Measurements from ENCODE around the gene WHRN.
A peak's percentile ranks its signal among the peaks of the same experiment; 100 is the strongest.

The WHRN gene

GRCh38 chr9:114448706-114449105 lies 56.6 kb downstream of the WHRN start:
- DNase-seq (ENCODE audit: low spot score) = no peak

GRCh38 chr9:114446672-114447450 lies 58.4 kb downstream of the WHRN start:
- no peak for DNase-seq (ENCODE audit: low spot score)

- no peak for DNase-seq (ENCODE audit: low spot score)
Measured at GRCh38 chr9:114446036-114446435, 59.2 kb downstream of the WHRN start.

GRCh38 chr9:114445616-114446015 lies 59.7 kb downstream of the WHRN start:
- no peak for DNase-seq (ENCODE audit: low spot score)

- no peak for DNase-seq (ENCODE audit: low spot score)
Measured at GRCh38 chr9:114442022-114442421, 63.3 kb downstream of the WHRN start.

- no peak for DNase-seq (ENCODE audit: low spot score)
Measured at GRCh38 chr9:114437401-114437893, 67.8 kb downstream of the WHRN start.

- DNase-seq (ENCODE audit: low spot score) = peak; percentile 72
Measured at GRCh38 chr9:114434878-114435311, 70.4 kb downstream of the WHRN start.

- no peak for DNase-seq (ENCODE audit: low spot score)
Measured at GRCh38 chr9:114433720-114434255, 71.5 kb downstream of the WHRN start.

- DNase-seq (ENCODE audit: low spot score) = peak; percentile 83
Measured at GRCh38 chr9:114433086-114433485, 72.2 kb downstream of the WHRN start.

GRCh38 chr9:114432323-114433067 lies 72.8 kb downstream of the WHRN start:
- DNase-seq (ENCODE audit: low spot score) = peak; percentile 50

GRCh38 chr9:114431770-114432169 lies 73.5 kb downstream of the WHRN start:
- DNase-seq (ENCODE audit: low spot score) = peak; percentile 61

- DNase-seq (ENCODE audit: low spot score) = no peak
Measured at GRCh38 chr9:114431003-114431402, 74.3 kb downstream of the WHRN start.

- DNase-seq (ENCODE audit: low spot score) = no peak
Measured at GRCh38 chr9:114430457-114430856, 74.8 kb downstream of the WHRN start.

- no peak for DNase-seq (ENCODE audit: low spot score)
Measured at GRCh38 chr9:114429488-114429887, 75.8 kb downstream of the WHRN start.

- no peak for DNase-seq (ENCODE audit: low spot score)
Measured at GRCh38 chr9:114428466-114428865, 76.8 kb downstream of the WHRN start.

GRCh38 chr9:114427644-114428043 lies 77.6 kb downstream of the WHRN start:
- no peak for DNase-seq (ENCODE audit: low spot score)

GRCh38 chr9:114426046-114426948 lies 79.0 kb downstream of the WHRN start:
- DNase-seq (ENCODE audit: low spot score) = no peak

- no peak for DNase-seq (ENCODE audit: low spot score)
Measured at GRCh38 chr9:114425126-114425525, 80.1 kb downstream of the WHRN start.

- no peak for DNase-seq (ENCODE audit: low spot score)
Measured at GRCh38 chr9:114424126-114424525, 81.1 kb downstream of the WHRN start.

GRCh38 chr9:114423181-114423580 lies 82.1 kb downstream of the WHRN start:
- no peak for DNase-seq (ENCODE audit: low spot score)

- DNase-seq (ENCODE audit: low spot score) = no peak
Measured at GRCh38 chr9:114421147-114421546, 84.1 kb downstream of the WHRN start.

GRCh38 chr9:114419796-114420195 lies 85.5 kb downstream of the WHRN start:
- no peak for DNase-seq (ENCODE audit: low spot score)

Data from cerebellar cortex (tissue), 1 donor.